Measurements from ENCODE around the gene IRS1. TPM values are rescaled to one million over a fixed set of nuclear protein-coding genes. Genes with fewer than 3 reads are reported as not detected.
A peak's percentile ranks its signal among the peaks of the same experiment; 100 is the strongest.

The IRS1 gene
- total and polyA plus RNA-seq, 8 donors = 3.2 to 12.7 (median 5.5) TPM

DNA sequence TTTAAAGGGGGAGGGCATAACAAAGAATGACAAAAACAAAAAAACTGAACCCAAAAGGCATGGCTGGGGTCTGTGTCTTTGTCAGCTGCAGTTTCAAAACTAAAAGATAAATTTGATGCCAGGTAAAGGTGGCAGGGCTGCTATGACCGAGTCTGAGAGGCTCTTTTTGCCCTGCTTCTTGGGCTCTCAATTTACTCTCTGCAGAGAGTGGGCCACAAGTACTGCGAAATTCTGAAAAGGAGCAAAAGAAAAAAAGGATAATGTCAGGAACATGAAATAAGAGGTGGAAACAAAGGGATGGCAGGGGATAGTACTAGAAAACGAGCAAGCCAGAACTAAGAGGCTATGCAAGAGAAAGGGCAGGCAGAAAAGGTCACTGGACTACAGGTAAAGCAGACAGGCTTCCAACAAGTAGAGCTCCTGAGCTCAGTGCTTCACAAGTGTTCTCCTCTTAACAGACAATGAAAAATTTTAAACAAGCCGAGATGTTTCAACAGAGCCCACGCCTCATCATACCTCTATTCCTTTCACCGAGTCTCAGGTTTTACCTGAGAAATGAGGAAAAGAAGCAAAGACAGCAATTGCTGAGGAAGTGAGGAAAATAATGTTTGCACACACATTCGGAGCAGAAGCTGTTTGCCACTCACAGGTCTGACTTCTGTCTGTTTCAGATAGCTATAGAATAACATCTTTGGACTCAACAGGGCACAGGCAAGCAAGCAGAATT is 7.3 kb downstream of the IRS1 start:
- H3K9me3 ChIP-seq = no peaks in the 10 kb centered on the region
- no peaks in the 10 kb centered on the region for H3K36me3 ChIP-seq
- DNase-seq (no peak), FAIRE-seq (no peak), ATAC-seq (no peak)
- peak overlapping the region; percentile 89 to 96 (median 94) for H3K27ac ChIP-seq
- intact Hi-C loops (cut with DNase I) = no loop called here
- H3K4me3 ChIP-seq = peak overlapping the region; percentile 38 to 64 (median 56)
- no peaks in the 10 kb centered on the region for H3K27me3 ChIP-seq
- 19 to 25% methylated on average over 7 of the region's 7 CpGs for WGBS, 2 donors
- TF ChIP-seq CTCF (IDR thresholded peaks at IDR 0.05) = no peak
- peaks cover 27 to 47% (median 46%) of the 10 kb centered on the region in 3 donors for H3K4me1 ChIP-seq

GRCh38 chr2:226791487-226792081 is 8.0 kb downstream of the IRS1 start:
- Histone ChIP-seq H3K27me3 (no peaks in the 10 kb centered on the region), H3K4me3 (peak overlapping the region; percentile 38 to 64 (median 56)), H3K27ac (peak overlapping the region; percentile 89 to 96 (median 94)), H3K4me1 (peaks cover 27 to 47% (median 40%) of the 10 kb centered on the region in 3 donors), H3K9me3 (no peaks in the 10 kb centered on the region), H3K36me3 (no peaks in the 10 kb centered on the region)
- TF ChIP-seq CTCF (IDR thresholded peaks at IDR 0.05) = peak in 3 of 4 donors; percentile 25 to 55 (median 51)
- FAIRE-seq (no peak), DNase-seq (peak; percentile 91 to 98 (median 93)), ATAC-seq (peak; percentile 92 to 97 (median 96))
- 0% methylated on average over 48 to 56 of the region's 56 CpGs for WGBS, 2 donors
- intact Hi-C loops (cut with DNase I) = no loop called here

DNA sequence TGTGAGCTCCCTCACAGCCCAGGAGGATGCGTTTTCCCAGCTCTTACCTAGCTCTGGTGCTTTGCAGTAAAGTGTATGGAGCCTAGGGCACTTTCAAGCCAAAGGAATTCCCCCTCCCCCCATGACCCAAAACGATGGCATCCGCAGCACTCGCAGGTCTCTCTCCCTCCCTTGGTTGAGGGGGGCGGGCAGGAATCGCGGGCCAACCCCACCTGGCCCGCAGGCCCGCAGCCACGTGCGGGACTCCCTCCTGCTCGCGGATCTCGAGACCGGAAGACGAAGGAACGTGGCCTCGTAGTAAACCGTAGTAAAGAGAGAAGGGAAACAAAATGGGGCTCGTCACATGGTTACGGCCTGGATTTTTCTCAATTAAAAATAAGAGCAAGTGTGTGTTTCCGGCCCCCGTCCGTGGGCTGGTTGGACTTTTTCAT is 8.5 kb downstream of the IRS1 start:
- WGBS, 2 donors = 1% methylated on average over 24 of the region's 24 CpGs
- peaks cover 22 to 43% (median 35%) of the 10 kb centered on the region in 3 donors for H3K4me1 ChIP-seq
- H3K27me3 ChIP-seq = no peaks in the 10 kb centered on the region
- peak overlapping the region; percentile 38 to 64 (median 56) for H3K4me3 ChIP-seq
- H3K36me3 ChIP-seq = no peaks in the 10 kb centered on the region
- ATAC-seq (peak; percentile 34 to 69 (median 50)), DNase-seq (peak in 4 of 6 donors; percentile 49 to 70 (median 58)), FAIRE-seq (no peak)
- H3K27ac ChIP-seq = peak overlapping the region; percentile 89 to 96 (median 94)
- TF ChIP-seq CTCF (IDR thresholded peaks at IDR 0.05) = no peak
- intact Hi-C loops (cut with DNase I) = no loop called here
- no peaks in the 10 kb centered on the region for H3K9me3 ChIP-seq

DNA sequence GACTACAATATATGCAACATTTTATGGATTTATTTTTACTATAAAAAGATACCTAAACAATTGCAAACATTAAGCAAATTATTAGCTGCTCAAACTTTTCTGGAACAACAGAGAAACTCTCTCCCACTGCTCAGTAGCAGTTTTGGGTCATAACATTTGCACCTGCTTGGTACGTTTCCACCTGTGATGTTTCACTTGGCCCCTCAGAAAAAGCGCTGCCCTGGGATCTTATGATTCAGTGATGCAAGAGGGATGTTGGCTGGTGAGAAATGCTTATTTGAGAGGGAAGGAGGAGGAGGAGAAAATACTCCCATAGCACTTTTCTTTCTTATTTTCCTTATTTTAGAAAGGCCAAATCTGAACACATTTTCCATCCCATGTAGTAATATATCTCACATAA is 9.2 kb downstream of the IRS1 start:
- H3K9me3 ChIP-seq = no peaks in the 10 kb centered on the region
- H3K36me3 ChIP-seq = no peaks in the 10 kb centered on the region
- peak overlapping the region; percentile 89 to 96 (median 94) for H3K27ac ChIP-seq
- ATAC-seq (no peak), FAIRE-seq (no peak), DNase-seq (peak in 1 of 6 donors; percentile 23)
- 42 to 51% methylated on average over 2 of the region's 2 CpGs for WGBS, 2 donors
- intact Hi-C loops (cut with DNase I) = no loop called here
- TF ChIP-seq CTCF (IDR thresholded peaks at IDR 0.05) = no peak
- H3K27me3 ChIP-seq = no peaks in the 10 kb centered on the region
- peak overlapping the region in 2 of 4 donors; percentile 54 to 64 for H3K4me3 ChIP-seq
- H3K4me1 ChIP-seq = peaks cover 20 to 41% (median 28%) of the 10 kb centered on the region in 3 donors

Measured in pancreas (tissue), 10 donors.